ENCODE measurements around the gene STAP1. TPM values are rescaled to one million over a fixed set of nuclear protein-coding genes. Genes with fewer than 3 reads are reported as not detected.

STAP1 gene
- total RNA-seq, 1 donor from 2014 or later, result not detected

DNA sequence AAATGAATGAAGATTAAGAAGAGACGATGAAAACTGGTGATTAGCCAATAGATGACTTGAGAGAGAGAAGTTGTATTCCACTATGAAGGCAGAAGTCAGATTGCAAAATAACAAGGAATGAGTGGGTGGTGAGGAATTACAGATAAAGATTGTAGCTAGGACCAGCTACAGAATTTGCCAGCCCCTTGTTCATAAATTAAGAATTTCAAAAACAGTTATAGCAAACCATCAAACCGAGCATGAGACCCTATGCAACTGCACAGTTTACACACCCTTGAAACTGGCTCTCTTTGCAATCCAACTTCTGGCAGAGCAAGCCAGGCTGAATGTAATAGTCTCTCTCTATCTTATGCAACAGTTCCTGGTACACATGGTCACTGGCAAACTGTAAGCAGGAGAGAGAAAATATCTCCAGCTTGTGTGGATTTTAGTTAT is 35.2 kb downstream of the STAP1 start:
- Mint-ChIP-seq H3K9me3 (ENCODE audit: low read depth) (peaks cover 7% of the 10 kb centered on the region), H3K4me3 (ENCODE audit: unreplicated experiment) (no peak overlapping the region), H3K27ac (ENCODE audit: unreplicated experiment) (no peak overlapping the region), H3K27me3 (ENCODE audit: low read depth) (peaks cover 52% of the 10 kb centered on the region), H3K4me1 (ENCODE audit: low read depth) (no peaks in the 10 kb centered on the region), H3K36me3 (ENCODE audit: low read depth) (no peaks in the 10 kb centered on the region)
- DNase-seq (ENCODE audit: low spot score), result no peak
- TF ChIP-seq, protein P1, sequence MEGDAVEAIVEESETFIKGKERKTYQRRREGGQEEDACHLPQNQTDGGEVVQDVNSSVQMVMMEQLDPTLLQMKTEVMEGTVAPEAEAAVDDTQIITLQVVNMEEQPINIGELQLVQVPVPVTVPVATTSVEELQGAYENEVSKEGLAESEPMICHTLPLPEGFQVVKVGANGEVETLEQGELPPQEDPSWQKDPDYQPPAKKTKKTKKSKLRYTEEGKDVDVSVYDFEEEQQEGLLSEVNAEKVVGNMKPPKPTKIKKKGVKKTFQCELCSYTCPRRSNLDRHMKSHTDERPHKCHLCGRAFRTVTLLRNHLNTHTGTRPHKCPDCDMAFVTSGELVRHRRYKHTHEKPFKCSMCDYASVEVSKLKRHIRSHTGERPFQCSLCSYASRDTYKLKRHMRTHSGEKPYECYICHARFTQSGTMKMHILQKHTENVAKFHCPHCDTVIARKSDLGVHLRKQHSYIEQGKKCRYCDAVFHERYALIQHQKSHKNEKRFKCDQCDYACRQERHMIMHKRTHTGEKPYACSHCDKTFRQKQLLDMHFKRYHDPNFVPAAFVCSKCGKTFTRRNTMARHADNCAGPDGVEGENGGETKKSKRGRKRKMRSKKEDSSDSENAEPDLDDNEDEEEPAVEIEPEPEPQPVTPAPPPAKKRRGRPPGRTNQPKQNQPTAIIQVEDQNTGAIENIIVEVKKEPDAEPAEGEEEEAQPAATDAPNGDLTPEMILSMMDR (IDR thresholded peaks at IDR 0.05), result no peak

DNA sequence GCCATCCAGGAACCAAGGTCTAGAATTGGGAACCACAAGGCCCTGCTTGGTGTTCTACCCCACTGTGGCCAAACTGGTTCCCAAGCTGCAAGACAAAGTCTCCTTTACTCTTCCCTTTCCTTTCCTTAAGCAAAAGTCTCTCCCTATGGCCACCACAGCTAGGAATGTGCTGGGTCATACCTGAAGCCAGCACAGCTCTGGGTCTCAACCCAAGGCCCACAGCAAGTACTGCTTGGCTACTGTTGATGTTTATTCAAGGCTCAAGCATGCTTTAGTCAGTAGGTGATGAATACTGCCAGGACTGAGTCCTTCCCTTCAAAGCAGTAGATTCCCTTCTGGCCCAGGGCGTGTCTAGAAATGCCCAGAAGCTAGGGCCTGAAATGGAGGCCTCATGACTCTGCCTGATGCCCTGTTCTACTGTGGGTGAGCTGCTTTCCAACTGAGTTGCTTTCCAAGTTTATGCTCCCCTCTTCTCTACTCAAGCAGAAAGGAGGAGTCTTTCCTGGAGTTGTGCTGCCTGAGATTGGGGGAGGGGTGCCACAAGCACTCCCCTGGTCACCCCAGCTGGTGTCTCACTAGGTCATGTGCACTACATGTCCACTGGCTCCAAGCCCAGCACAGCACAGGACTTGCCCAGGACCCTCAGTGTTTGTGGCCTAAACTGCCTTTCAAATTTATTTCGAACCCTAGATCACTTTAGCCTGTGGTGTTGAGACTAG is 44.9 kb downstream of the STAP1 start:
- Mint-ChIP-seq H3K9me3 (ENCODE audit: low read depth) (peaks cover 35% of the 10 kb centered on the region), H3K27me3 (ENCODE audit: low read depth) (peaks cover 11% of the 10 kb centered on the region), H3K36me3 (ENCODE audit: low read depth) (peaks cover 1% of the 10 kb centered on the region), H3K4me1 (ENCODE audit: low read depth) (no peaks in the 10 kb centered on the region), H3K27ac (ENCODE audit: unreplicated experiment) (no peak overlapping the region), H3K4me3 (ENCODE audit: unreplicated experiment) (no peak overlapping the region)
- no peak for DNase-seq (ENCODE audit: low spot score)
- TF ChIP-seq, protein P1 (IDR thresholded peaks at IDR 0.05), result no peak

DNA sequence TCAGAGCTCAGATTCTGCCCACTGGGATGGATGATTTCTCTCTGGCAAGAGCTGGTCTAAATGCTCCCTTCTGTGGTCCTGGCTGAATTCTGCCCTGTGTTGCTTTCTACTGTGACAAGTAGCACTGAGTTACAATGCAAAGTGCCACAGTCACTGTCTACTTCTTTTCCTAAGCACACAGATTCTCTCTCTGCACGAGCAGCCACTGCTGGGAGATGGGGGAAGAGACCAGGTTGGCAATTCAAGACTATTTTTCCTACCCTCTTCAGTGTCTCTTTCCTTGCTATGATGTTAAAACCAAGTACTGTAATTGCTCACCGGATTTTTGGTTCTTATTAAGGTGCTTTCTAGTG is 45.5 kb downstream of the STAP1 start:
- no peak overlapping the region for H3K4me3 Mint-ChIP-seq (ENCODE audit: unreplicated experiment)
- H3K27me3 Mint-ChIP-seq (ENCODE audit: low read depth), result peaks cover 7% of the 10 kb centered on the region
- peaks cover 1% of the 10 kb centered on the region for H3K36me3 Mint-ChIP-seq (ENCODE audit: low read depth)
- H3K4me1 Mint-ChIP-seq (ENCODE audit: low read depth), result no peaks in the 10 kb centered on the region
- H3K9me3 Mint-ChIP-seq (ENCODE audit: low read depth), result peaks cover 30% of the 10 kb centered on the region
- TF ChIP-seq, protein P1 (IDR thresholded peaks at IDR 0.05), result no peak
- no peak overlapping the region for H3K27ac Mint-ChIP-seq (ENCODE audit: unreplicated experiment)
- no peak for DNase-seq (ENCODE audit: low spot score)

DNA sequence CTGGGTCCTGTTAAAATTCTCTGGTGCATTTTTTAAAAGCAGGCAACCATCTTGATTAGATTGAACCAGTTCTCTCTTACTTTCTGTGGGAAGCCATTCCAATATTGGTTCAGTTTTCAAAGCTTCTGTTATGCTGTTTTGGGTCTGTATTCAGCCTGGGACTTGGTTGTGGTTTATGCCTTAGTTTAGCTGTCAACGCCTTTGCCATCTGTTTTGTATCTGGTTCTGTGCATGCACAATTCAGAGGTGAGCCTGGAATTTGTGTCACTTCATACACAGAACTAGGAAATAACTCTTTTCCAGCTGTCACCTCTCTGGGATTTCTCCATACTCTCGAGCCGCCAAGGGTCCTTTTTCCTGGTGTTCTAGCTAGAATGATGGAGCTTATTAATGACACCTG is 46.2 kb downstream of the STAP1 start:
- TF ChIP-seq, protein P1 (IDR thresholded peaks at IDR 0.05), result no peak
- Mint-ChIP-seq H3K27ac (ENCODE audit: unreplicated experiment) (no peak overlapping the region), H3K36me3 (ENCODE audit: low read depth) (peaks cover 2% of the 10 kb centered on the region), H3K9me3 (ENCODE audit: low read depth) (peaks cover 34% of the 10 kb centered on the region), H3K4me1 (ENCODE audit: low read depth) (no peaks in the 10 kb centered on the region), H3K4me3 (ENCODE audit: unreplicated experiment) (no peak overlapping the region), H3K27me3 (ENCODE audit: low read depth) (peaks cover 7% of the 10 kb centered on the region)
- no peak for DNase-seq (ENCODE audit: low spot score)

DNA sequence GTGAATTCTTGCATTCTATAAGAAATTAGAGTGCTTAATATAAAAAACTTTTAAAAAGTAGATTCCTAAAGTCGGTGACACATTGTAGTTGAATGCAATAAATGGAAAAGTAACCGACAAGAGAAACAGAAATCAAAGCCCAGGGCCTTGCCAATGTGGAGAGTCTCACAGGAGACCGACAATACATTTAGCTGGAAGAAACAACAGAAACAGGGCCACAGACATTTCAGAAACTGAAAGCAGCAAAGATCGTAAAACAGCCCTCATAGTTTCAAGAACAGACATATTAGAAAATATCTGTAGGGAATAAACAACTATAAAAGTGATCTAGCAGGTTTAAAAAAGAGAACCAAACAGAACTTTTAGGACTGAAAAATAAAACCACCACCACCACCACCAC is 49.5 kb downstream of the STAP1 start:
- Mint-ChIP-seq H3K27ac (ENCODE audit: unreplicated experiment) (no peak overlapping the region), H3K27me3 (ENCODE audit: low read depth) (no peaks in the 10 kb centered on the region), H3K4me3 (ENCODE audit: unreplicated experiment) (no peak overlapping the region), H3K4me1 (ENCODE audit: low read depth) (no peaks in the 10 kb centered on the region), H3K36me3 (ENCODE audit: low read depth) (peaks cover 8% of the 10 kb centered on the region), H3K9me3 (ENCODE audit: low read depth) (peaks cover 17% of the 10 kb centered on the region)
- TF ChIP-seq, protein P1 (IDR thresholded peaks at IDR 0.05), result no peak
- DNase-seq (ENCODE audit: low spot score), result no peak
